NCI-H748 treated with DMSO at 0.1 percent for 48 hours (cell line): Measurements from ENCODE around the gene CHST11.

Experiments
- DNase-seq: peaks from one replicate; lab custom pipeline; 2025; lab: John Stamatoyannopoulos, UW

Gene CHST11

DNA sequence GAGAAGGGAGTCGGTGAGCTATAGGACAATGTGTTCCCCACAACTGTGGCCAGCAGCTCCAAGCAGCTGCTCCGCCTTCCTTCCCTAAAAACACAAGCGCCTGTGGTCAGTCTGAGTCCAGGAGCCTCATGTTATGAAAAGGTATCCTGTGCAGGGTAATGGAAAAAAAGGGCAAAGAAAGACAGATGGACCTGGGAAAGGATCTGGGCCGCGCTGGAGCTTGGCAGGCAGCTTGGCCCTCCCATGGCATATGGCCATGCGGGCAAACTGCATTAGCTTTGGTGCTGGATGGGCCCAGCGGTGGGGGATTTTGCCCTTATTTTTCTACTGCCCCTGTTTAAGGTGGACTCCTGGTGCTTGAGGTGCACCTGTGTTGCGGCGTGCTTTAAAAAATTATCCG lies 23.7 kb upstream of the CHST11 start:
- DNase-seq = no peak

DNA sequence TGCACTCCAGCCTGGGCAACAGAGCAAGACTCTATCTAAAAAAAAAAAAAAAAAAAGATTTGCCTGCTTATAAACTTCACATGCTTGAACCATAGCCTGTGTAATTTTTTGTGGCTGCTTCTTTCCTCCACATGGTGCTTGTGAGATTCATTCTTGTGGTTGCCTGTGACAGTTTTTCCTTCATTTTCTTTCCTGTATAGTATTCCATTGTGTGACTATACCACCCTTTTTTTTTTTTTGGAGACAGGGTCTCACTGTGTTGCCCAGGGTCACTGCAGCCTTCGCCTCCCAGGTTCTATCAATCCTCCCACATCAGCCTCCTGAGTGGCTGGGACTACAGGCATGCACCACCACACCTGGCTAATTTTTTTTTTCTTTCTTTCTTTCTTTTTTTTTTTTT lies 22.6 kb upstream of the CHST11 start:
- no peak for DNase-seq

DNA sequence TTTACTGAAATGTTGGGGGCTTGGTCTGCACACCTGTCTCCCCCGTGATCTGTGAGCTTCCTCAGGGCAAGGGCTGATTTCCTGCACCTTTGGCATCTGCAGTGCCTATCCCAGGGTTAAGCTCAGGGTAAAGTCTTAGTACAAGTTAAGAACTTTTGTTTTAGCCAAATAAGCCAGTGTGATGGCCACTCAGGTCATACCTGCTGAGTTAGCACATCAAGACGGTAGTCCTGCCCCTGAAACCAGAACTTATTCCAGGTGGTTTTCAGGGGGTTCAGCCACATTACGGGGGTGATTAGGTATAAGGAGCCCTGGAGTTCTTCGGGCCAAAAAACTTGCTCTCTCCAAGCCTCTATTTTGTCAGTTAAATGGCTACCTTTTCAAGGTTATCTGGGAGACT lies 21.6 kb upstream of the CHST11 start:
- DNase-seq = no peak

DNA sequence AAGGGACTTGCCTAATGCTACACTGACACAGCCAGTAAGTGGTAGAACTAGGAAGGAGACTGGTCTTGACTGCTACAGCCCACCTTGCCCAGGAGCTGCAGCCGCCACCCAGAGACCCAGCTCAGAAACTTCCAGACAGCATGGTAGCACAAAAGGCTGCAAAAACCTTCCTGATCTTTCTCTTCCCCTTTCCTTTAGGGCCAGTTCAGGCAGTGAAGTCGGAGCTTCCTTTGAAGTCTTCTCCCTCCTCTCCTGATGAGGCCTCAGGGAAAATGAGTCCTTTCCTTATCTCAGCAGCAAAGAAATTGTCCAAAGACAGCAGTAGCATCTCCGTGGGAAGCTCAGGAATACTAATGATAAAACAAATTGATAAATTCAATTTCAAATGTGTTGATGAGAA lies 21.0 kb upstream of the CHST11 start:
- DNase-seq = no peak

DNA sequence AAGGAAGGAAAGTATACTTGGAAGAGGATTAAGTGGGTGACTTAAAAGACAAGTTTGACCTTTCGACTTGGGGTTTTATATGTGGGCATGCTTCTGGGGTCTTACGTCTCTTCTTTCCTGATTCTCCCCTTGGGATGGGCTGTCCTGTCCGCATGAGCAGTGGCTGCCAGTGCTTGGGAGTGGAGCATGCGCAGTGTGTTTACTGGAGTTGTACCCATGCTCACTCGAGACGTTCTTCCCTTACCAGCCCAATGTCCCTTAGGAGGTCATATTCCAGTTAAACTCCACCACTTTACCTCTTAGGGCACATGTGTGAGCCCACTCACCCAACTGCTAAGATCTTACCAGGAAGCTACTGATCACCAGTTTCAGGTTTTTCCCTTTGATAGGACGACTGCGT lies 20.0 kb upstream of the CHST11 start:
- DNase-seq = no peak

DNA sequence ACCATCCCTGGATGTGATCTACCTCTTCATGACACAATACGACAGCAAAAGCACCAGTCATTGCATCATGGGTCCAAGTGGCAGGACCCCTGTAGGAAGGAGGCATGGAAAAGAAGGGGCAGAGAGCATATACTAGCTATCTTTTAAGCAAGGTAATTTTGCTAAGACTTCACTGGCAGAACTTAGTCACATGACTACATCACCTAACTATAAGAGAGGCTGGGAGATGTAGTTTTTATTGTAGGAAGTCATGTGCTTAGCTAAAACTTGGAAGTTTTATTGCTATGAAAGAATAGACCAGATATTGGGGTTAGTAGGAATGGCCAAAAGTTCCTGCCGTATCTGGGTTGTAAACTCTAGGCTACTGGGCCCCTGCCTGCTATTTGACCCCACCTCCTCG lies 18.6 kb upstream of the CHST11 start:
- DNase-seq = no peak

DNA sequence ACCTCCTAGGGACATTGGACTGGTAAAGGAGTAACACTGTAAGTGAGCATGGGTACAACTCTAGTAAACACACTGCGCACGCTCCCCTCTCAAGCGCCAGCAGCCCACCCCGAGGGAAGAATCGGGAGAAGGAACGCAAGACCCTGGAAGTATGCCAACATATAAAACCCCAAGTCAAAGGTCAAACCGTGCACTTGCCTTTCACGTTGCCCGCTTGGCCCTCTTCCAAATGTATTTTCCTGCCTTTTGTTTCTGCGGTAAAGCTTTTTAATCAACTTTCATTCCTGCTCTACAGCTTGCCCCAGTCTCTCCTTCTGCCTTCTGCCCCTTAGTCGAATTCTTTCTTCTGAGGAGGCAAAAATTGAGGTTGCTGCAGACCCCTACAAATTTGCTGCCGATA lies 17.6 kb upstream of the CHST11 start:
- peak; percentile 13 for DNase-seq

DNA sequence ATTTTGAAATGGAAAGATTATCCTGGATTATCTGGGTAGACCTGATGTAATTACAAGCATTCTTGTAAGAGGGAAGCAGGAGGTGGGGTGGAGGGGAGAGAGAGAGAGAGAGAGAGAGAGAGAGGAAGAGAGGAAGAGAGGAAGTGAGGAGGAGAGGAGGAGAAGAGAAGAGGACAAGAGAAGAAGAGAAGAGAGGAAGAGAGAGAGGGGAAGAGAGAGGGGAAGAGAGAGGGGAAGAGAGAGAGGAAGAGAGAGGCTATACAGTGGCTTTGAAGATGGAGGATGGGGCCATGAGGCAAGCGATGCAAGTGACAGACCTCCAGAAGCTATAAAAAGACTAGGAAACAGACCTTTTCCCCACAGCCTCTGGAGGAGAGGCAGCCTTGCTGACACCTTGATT lies 13.7 kb upstream of the CHST11 start:
- no peak for DNase-seq

DNA sequence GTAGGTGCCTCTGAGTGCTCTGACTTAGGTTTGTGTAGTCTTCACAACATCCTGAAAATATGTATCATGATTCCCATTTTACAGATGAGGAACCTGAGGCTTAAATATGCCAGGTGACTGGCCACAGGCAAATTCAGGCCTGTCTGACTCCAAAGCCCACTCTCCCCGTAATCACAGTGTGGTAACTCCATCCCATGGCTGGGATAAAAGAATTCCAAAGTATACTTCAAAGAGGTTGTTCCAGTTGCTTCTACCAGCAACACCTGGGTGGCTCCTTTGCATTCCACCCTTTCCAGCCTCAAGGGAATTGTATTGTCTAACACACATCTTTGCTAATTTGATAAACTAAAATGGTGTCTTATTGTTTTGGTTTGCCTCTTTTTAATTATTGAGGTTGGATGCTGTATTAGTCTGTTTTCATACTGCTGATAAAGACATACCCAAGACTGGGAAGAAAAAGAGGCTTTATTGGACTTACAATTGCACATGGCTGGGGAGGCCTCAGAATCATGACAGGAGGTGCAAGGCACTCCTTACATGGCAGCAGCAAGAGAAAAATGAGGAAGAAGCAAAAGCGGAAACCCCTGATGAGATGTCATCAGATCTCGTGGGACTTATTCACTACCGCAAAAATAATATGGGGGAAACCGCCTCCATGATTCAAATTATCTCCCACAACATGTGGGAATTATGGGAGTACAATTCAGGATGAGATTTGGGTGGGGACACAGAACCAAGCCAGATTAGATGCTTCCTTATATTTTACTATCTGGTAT lies 9.9 kb upstream of the CHST11 start:
- DNase-seq = no peak

DNA sequence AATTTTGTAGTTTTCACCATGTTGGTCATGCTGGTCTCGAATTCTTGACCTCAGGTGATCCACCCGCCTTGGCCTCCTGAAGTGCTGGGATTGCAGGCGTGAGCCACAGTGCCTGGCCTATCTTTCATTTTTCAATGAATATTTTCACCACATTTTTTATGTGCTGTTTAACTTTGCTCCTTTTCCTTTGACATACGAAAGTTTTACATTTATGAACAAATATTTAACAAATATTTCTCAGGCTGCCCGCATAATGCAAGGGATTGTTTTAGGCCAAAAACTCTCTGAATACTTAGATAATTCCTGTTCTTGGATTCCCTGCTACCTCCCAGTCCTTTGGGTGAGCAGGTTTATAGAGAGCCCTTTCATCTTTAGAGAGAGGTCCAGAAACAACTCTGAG lies 8.7 kb upstream of the CHST11 start:
- no peak for DNase-seq

DNA sequence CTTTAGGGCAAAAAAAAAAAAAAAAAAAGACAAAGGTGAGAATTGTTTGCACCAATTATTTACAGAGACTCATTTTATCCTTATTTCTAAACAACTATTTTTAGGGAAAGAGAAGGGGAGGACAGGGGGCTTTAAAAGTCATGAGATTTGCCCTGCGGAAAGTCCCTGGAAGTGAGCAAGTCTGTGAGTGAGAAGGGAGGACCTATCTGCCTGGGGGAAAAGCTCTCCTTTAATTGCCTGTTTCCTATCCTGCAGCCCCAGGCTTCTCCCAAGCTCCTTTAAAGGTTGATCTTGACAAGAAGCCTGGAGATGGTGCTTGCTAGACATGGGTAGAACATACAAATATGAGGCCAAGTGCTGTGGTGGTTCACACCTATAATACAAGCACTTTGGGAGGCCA lies 8.3 kb upstream of the CHST11 start:
- no peak for DNase-seq

DNA sequence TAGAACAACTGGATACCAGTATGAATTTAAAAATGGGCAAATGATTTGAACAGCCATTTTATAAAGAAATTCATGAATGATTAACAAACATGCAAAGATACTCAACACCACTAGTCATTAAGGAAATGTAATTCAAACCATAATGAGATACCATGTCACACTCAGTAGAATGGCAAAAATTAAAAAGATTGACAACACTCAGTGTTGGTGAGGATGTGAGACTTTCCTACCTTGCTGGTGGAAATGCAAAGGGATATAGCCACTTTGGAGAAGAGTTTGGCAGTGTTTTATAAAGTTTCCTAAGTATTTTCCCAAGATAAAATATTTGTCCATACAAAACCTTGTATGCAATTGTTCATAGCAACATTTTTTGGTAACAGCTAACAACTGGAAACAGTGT lies 6.0 kb upstream of the CHST11 start:
- no peak for DNase-seq

DNA sequence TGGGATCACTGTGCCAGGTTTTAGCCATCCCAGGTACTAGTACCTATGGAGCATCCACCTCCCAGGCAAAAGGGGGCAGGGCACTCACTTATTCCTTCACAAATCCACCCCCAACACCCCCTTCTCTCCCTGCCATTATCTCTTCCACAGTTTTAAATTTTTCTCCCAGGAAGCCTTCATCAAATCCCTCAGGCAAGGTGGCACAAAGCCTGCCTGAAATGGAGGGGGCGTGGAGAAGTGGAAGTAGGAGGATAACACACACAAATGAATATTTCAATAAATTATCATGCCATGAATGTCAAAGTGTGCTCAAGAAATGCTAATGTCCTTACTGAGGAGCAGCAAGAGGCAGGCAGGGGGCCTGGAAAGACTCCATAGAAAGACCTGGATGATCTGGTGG lies 4.7 kb upstream of the CHST11 start:
- DNase-seq = no peak

DNA sequence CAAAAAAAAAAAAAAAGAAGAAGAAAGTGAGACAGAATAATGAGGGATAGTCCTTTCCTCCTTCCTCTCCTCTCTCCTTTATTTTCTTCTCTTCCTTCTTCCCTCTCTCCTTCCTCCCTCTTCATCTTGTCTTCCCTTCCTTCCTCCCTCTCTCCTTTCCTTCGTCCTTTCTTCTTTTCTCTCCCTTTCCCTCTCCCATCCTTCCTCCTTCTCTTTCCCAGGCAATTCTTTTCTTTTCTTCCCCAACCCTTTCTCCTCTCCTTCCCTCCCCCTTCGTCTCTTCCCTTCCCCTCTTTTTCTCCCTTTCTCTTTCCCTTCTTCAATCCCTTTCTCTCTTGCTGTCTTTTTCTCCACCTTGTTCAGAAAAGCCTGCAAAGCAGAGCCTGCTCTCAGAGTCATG lies 3.6 kb upstream of the CHST11 start:
- DNase-seq = no peak

DNA sequence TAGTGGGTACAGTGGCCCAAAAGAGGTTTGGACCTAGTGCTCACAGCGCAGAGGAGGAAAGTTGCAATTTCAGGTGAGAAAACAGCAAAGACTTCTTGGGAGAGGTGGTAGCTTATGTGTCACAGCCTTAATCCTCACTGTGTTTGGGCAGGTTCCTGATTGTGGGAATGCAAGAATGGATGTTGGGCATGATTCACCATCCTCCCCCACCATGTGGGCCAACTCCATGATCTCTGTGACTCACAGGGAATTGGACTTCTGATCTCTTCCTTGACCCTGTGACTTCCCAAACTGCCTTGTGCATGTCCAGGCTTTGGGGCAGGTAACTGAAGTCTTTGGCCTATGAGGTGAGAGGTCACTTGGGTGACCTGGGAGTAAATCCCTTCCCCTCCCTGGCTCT lies 1.8 kb upstream of the CHST11 start:
- DNase-seq = no peak

DNA sequence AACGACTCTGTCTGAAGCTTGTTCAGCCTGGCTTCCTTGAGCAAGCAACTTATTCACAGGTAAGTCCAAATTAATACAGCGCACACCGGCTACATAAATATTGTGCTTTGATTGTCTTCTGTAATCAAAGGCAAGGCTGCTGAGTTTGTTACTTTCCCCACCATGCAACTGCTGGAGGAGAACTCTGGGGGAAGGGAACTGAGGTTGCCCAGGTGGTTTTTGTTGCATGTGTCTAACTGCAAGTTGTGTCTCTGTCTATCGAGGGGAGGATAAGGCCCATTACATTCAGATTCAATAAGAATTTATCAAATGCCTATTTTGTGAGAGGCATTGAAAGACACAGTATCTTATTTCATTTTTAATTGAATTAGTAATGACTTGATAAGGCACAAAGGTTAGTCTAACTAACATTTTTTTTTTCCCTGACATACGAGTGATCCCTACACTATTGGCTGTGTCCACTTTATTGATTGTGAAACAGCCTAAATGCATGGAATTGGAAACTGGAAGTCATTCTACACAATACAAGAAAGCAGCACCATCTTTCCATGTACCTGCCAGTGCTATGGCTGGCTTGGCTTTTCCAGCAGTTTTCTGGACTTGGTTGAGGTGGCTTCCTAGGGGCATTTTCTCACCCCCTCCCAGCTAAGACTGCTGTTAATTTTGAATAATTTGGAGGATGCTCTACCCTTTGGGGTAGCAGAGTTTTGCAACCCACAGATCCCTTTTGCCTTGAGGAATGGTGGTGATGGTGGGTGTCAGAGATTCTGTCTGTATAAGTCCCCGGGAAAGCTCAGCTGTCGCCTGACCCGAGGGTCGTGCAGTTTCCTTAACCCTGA lies 951 bp upstream of the CHST11 start:
- DNase-seq = no peak

DNA sequence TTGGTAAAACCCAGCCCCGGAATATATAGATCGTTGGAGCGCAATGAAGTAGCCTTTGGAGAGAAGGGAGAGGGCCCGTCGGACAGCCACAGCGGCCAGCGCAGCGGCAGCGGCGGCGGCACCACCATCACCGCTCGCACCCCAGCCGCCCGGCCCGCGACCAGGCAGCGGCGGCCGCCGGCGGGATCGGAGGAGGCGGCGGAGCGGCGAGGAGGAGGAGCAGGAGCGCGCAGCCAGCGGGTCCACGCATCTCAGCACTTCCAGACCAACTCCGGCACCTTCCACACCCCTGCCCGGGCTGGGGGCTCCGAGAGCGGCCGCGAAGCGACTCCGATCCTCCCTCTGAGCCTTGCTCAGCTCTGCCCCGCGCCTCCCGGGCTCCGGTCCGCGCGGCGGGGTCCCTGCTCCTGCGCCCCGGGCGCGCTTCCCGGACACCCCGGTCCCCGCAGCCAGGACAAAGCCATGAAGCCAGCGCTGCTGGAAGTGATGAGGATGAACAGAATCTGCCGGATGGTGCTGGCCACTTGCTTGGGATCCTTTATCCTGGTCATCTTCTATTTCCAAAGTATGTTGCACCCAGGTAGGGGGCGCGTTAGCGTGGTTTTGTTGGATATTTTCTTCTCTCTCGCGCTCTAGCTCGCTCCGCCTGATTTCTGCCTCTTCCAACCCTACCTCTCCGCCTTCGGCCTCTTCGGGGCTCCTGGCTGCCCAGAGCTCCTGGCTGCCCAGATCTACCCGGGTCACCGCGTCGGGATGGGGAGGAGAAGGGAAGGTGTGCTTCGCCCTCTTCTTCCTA lies 400 bp downstream of the CHST11 start:
- peak; percentile 48 for DNase-seq

DNA sequence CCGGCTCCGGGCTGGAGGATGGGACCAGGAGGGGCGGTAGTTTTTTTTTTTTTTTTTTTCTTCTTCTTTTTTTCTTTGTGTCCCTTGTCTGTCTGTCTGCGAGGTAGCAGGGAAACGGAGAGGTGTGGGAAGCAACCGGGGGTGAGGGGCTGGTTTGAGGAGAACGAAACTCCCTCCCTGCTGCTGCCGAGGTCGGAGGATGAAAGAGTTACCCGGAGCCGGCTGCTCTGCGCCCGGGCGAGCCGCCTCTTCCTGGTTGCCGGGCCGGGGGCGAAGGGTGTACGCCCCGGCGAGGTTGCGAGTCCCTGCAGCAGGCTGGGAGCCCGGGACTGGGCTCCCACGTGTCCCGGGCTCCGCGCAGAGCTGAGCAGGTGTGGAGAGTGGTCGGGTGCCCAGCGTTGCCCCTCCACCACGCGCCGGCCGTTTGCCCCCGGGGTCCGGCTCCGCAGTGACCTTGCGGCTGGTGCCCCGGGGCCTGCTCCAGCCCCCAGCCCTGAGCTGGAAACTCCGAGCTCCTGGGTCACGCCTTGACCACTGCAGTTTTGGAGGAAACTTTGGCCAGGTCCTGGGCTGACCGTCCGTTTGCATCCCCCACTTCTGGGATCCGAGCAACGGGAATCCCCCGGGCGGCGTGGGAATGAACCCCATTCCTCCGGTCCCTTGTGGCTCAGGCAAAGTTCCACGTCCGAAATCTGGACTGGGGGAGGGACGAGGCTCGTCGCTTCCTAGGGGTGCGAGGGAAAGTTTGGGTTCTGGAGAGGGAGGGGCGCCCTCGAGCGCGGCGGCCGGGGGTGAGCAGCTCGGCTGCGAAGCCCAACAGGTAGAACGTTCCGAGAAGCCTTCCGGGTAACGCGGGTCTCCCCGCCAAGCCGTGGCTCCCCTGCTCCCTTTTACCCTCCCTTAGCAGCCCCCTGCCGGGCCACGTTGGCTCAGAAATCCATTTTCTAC lies 1.3 kb downstream of the CHST11 start:
- no peak for DNase-seq

DNA sequence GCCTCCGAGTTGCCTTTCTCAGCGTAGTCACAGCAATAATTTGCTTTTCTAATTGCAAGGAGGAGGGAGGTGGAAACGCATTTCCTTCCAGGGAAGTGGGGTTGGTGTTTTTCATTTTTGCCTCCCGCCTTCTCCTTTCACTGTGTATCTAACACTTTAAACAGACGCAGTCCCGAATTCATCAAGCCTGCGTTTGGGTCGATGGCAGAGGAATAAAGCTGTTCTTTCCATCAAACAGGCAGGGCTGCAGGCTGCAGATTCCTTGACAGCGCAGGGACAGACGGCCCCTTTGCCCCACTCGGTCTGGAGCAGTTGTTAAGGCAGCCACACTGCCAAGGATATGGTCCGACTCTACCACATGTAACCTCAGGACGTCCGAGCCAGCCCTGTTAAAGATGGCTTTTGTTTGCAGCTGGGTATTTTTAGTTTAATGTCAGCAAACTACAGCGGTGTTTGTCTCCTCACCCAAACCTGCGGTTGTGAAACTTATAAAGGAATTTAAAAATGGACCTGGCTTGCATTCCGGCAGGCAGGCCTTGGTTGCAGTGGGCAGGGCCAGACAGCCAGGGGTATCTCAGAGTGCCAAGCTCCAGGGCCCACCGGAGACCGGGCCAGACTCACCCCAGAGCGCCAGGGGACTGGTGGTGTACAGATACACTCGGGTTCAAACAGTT lies 2.1 kb downstream of the CHST11 start:
- DNase-seq = no peak

DNA sequence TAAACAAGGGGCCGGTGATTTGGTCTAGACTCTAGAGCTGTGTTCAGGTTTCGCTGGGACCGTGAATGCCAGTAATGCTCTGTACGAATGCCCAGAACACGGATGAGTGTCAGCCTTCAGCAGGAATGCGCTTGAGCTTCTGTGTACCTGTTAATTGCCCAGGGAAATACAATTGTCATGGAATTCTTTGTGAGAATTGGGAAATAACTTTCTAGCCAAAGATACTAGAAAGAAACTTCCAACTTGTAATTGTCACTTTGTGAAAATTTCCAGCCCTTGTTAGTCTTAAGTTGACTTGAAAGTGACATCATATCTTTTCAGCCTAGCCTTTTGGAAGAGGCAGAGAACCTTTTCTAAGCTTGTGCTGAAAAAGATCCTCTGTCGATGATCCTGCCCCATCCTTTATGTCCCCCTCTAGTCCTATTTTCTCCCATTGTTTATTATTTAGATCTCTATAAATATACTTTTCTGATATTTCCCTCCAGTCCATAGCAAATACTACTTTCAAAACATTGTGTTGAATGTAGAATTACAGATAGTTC lies 2.7 kb downstream of the CHST11 start:
- no peak for DNase-seq
